ENCODE results near the gene CTNNA3.

CTNNA3 gene

GRCh38 chr10:67141300-67141699 lies 554.7 kb downstream of the CTNNA3 start:
- no peaks in the 10 kb centered on the region for H3K27me3 ChIP-seq (ENCODE audit: low read depth, low read length)
- H3K27ac ChIP-seq (ENCODE audit: low read length), result no peak overlapping the region
- H3K4me1 ChIP-seq (ENCODE audit: control insufficient read depth in 1 of 2, insufficient read depth in 2 of 2, low read length in 2 of 2), result no peaks in the 10 kb centered on the region
- H3K4me3 ChIP-seq (ENCODE audit: low read depth in 1 of 2, low read length in 2 of 2), result no peak overlapping the region
- no peaks in the 10 kb centered on the region for H3K9me3 ChIP-seq (ENCODE audit: control insufficient read depth in 1 of 2, low read length in 2 of 2)
- no peaks in the 10 kb centered on the region for H3K36me3 ChIP-seq (ENCODE audit: control insufficient read depth in 1 of 2, insufficient read depth in 2 of 2, low read length in 2 of 2)

- Histone ChIP-seq H3K4me3 (ENCODE audit: low read depth in 1 of 2, low read length in 2 of 2) (no peak overlapping the region), H3K27me3 (ENCODE audit: low read depth, low read length) (no peaks in the 10 kb centered on the region), H3K9me3 (ENCODE audit: control insufficient read depth in 1 of 2, low read length in 2 of 2) (no peaks in the 10 kb centered on the region), H3K36me3 (ENCODE audit: control insufficient read depth in 1 of 2, insufficient read depth in 2 of 2, low read length in 2 of 2) (no peaks in the 10 kb centered on the region), H3K27ac (ENCODE audit: low read length) (no peak overlapping the region), H3K4me1 (ENCODE audit: control insufficient read depth in 1 of 2, insufficient read depth in 2 of 2, low read length in 2 of 2) (no peaks in the 10 kb centered on the region)
These were observed 555.4 kb downstream of the CTNNA3 start for GRCh38 chr10:67140641-67141040.

GRCh38 chr10:67127441-67127840 lies 568.6 kb downstream of the CTNNA3 start:
- Histone ChIP-seq H3K27me3 (ENCODE audit: low read depth, low read length) (no peaks in the 10 kb centered on the region), H3K27ac (ENCODE audit: low read length) (no peak overlapping the region), H3K9me3 (ENCODE audit: control insufficient read depth in 1 of 2, low read length in 2 of 2) (no peaks in the 10 kb centered on the region), H3K36me3 (ENCODE audit: control insufficient read depth in 1 of 2, insufficient read depth in 2 of 2, low read length in 2 of 2) (no peaks in the 10 kb centered on the region), H3K4me1 (ENCODE audit: control insufficient read depth in 1 of 2, insufficient read depth in 2 of 2, low read length in 2 of 2) (no peaks in the 10 kb centered on the region), H3K4me3 (ENCODE audit: low read depth in 1 of 2, low read length in 2 of 2) (no peak overlapping the region)

GRCh38 chr10:67119651-67120050 lies 576.3 kb downstream of the CTNNA3 start:
- H3K27me3 ChIP-seq (ENCODE audit: low read depth, low read length), result no peaks in the 10 kb centered on the region
- no peaks in the 10 kb centered on the region for H3K9me3 ChIP-seq (ENCODE audit: control insufficient read depth in 1 of 2, low read length in 2 of 2)
- no peak overlapping the region for H3K4me3 ChIP-seq (ENCODE audit: low read depth in 1 of 2, low read length in 2 of 2)
- no peaks in the 10 kb centered on the region for H3K4me1 ChIP-seq (ENCODE audit: control insufficient read depth in 1 of 2, insufficient read depth in 2 of 2, low read length in 2 of 2)
- H3K36me3 ChIP-seq (ENCODE audit: control insufficient read depth in 1 of 2, insufficient read depth in 2 of 2, low read length in 2 of 2), result no peaks in the 10 kb centered on the region
- no peak overlapping the region for H3K27ac ChIP-seq (ENCODE audit: low read length)

GRCh38 chr10:67115972-67116371 lies 580.0 kb downstream of the CTNNA3 start:
- Histone ChIP-seq H3K9me3 (ENCODE audit: control insufficient read depth in 1 of 2, low read length in 2 of 2) (no peaks in the 10 kb centered on the region), H3K36me3 (ENCODE audit: control insufficient read depth in 1 of 2, insufficient read depth in 2 of 2, low read length in 2 of 2) (no peaks in the 10 kb centered on the region), H3K4me1 (ENCODE audit: control insufficient read depth in 1 of 2, insufficient read depth in 2 of 2, low read length in 2 of 2) (no peaks in the 10 kb centered on the region)

GRCh38 chr10:67114945-67115344 lies 581.0 kb downstream of the CTNNA3 start:
- Histone ChIP-seq H3K27me3 (ENCODE audit: low read depth, low read length) (no peaks in the 10 kb centered on the region), H3K4me3 (ENCODE audit: low read depth in 1 of 2, low read length in 2 of 2) (no peak overlapping the region), H3K27ac (ENCODE audit: low read length) (no peak overlapping the region), H3K36me3 (ENCODE audit: control insufficient read depth in 1 of 2, insufficient read depth in 2 of 2, low read length in 2 of 2) (no peaks in the 10 kb centered on the region), H3K9me3 (ENCODE audit: control insufficient read depth in 1 of 2, low read length in 2 of 2) (no peaks in the 10 kb centered on the region), H3K4me1 (ENCODE audit: control insufficient read depth in 1 of 2, insufficient read depth in 2 of 2, low read length in 2 of 2) (no peaks in the 10 kb centered on the region)

More at GRCh38 chr10:67115972-67116371, 580.0 kb downstream of the CTNNA3 start:
- Histone ChIP-seq H3K27ac (ENCODE audit: low read length) (no peak overlapping the region), H3K27me3 (ENCODE audit: low read depth, low read length) (no peaks in the 10 kb centered on the region), H3K4me3 (ENCODE audit: low read depth in 1 of 2, low read length in 2 of 2) (no peak overlapping the region)

GRCh38 chr10:67112765-67113164 lies 583.2 kb downstream of the CTNNA3 start:
- H3K9me3 ChIP-seq (ENCODE audit: control insufficient read depth in 1 of 2, low read length in 2 of 2), result no peaks in the 10 kb centered on the region
- no peak overlapping the region for H3K4me3 ChIP-seq (ENCODE audit: low read depth in 1 of 2, low read length in 2 of 2)
- no peaks in the 10 kb centered on the region for H3K36me3 ChIP-seq (ENCODE audit: control insufficient read depth in 1 of 2, insufficient read depth in 2 of 2, low read length in 2 of 2)
- no peak overlapping the region for H3K27ac ChIP-seq (ENCODE audit: low read length)
- no peaks in the 10 kb centered on the region for H3K4me1 ChIP-seq (ENCODE audit: control insufficient read depth in 1 of 2, insufficient read depth in 2 of 2, low read length in 2 of 2)
- H3K27me3 ChIP-seq (ENCODE audit: low read depth, low read length), result no peaks in the 10 kb centered on the region

- H3K27me3 ChIP-seq (ENCODE audit: low read depth, low read length), result no peaks in the 10 kb centered on the region
These were observed 585.7 kb downstream of the CTNNA3 start for GRCh38 chr10:67110286-67110685.

GRCh38 chr10:67107670-67108069 lies 588.3 kb downstream of the CTNNA3 start:
- Histone ChIP-seq H3K36me3 (ENCODE audit: control insufficient read depth in 1 of 2, insufficient read depth in 2 of 2, low read length in 2 of 2) (no peaks in the 10 kb centered on the region), H3K9me3 (ENCODE audit: control insufficient read depth in 1 of 2, low read length in 2 of 2) (no peaks in the 10 kb centered on the region), H3K4me1 (ENCODE audit: control insufficient read depth in 1 of 2, insufficient read depth in 2 of 2, low read length in 2 of 2) (no peaks in the 10 kb centered on the region), H3K27me3 (ENCODE audit: low read depth, low read length) (no peaks in the 10 kb centered on the region), H3K4me3 (ENCODE audit: low read depth in 1 of 2, low read length in 2 of 2) (no peak overlapping the region), H3K27ac (ENCODE audit: low read length) (no peak overlapping the region)

More at GRCh38 chr10:67110286-67110685, 585.7 kb downstream of the CTNNA3 start:
- no peaks in the 10 kb centered on the region for H3K36me3 ChIP-seq (ENCODE audit: control insufficient read depth in 1 of 2, insufficient read depth in 2 of 2, low read length in 2 of 2)
- H3K4me1 ChIP-seq (ENCODE audit: control insufficient read depth in 1 of 2, insufficient read depth in 2 of 2, low read length in 2 of 2), result no peaks in the 10 kb centered on the region
- no peaks in the 10 kb centered on the region for H3K9me3 ChIP-seq (ENCODE audit: control insufficient read depth in 1 of 2, low read length in 2 of 2)
- no peak overlapping the region for H3K27ac ChIP-seq (ENCODE audit: low read length)
- no peak overlapping the region for H3K4me3 ChIP-seq (ENCODE audit: low read depth in 1 of 2, low read length in 2 of 2)

GRCh38 chr10:67100951-67101350 lies 595.0 kb downstream of the CTNNA3 start:
- Histone ChIP-seq H3K4me3 (ENCODE audit: low read depth in 1 of 2, low read length in 2 of 2) (no peak overlapping the region), H3K27me3 (ENCODE audit: low read depth, low read length) (no peaks in the 10 kb centered on the region), H3K36me3 (ENCODE audit: control insufficient read depth in 1 of 2, insufficient read depth in 2 of 2, low read length in 2 of 2) (no peaks in the 10 kb centered on the region), H3K9me3 (ENCODE audit: control insufficient read depth in 1 of 2, low read length in 2 of 2) (no peaks in the 10 kb centered on the region), H3K27ac (ENCODE audit: low read length) (no peak overlapping the region), H3K4me1 (ENCODE audit: control insufficient read depth in 1 of 2, insufficient read depth in 2 of 2, low read length in 2 of 2) (no peaks in the 10 kb centered on the region)

- no peak overlapping the region for H3K27ac ChIP-seq (ENCODE audit: low read length)
- H3K9me3 ChIP-seq (ENCODE audit: control insufficient read depth in 1 of 2, low read length in 2 of 2), result no peaks in the 10 kb centered on the region
- H3K4me3 ChIP-seq (ENCODE audit: low read depth in 1 of 2, low read length in 2 of 2), result no peak overlapping the region
- no peaks in the 10 kb centered on the region for H3K4me1 ChIP-seq (ENCODE audit: control insufficient read depth in 1 of 2, insufficient read depth in 2 of 2, low read length in 2 of 2)
- H3K36me3 ChIP-seq (ENCODE audit: control insufficient read depth in 1 of 2, insufficient read depth in 2 of 2, low read length in 2 of 2), result no peaks in the 10 kb centered on the region
- no peaks in the 10 kb centered on the region for H3K27me3 ChIP-seq (ENCODE audit: low read depth, low read length)
These were observed 597.5 kb downstream of the CTNNA3 start for GRCh38 chr10:67098461-67098860.

GRCh38 chr10:67095531-67095930 lies 600.5 kb downstream of the CTNNA3 start:
- Histone ChIP-seq H3K4me1 (ENCODE audit: control insufficient read depth in 1 of 2, insufficient read depth in 2 of 2, low read length in 2 of 2) (no peaks in the 10 kb centered on the region), H3K4me3 (ENCODE audit: low read depth in 1 of 2, low read length in 2 of 2) (no peak overlapping the region), H3K27me3 (ENCODE audit: low read depth, low read length) (no peaks in the 10 kb centered on the region), H3K27ac (ENCODE audit: low read length) (no peak overlapping the region), H3K36me3 (ENCODE audit: control insufficient read depth in 1 of 2, insufficient read depth in 2 of 2, low read length in 2 of 2) (no peaks in the 10 kb centered on the region), H3K9me3 (ENCODE audit: control insufficient read depth in 1 of 2, low read length in 2 of 2) (no peaks in the 10 kb centered on the region)

Measured in muscle layer of duodenum (tissue), 2 donors.